Ramos (cell line): ENCODE results near the gene EN1.

Experiments used
- in situ Hi-C: fragments of 300-500 bp; cut with MboI; formaldehyde crosslinking; loops from one replicate; pipeline ENCODE4 v1.14.3; 2022; ENCODE audit warnings: low sequenced_read_pairs; ENCODE audit not compliant: unreplicated experiment

The EN1 gene

DNA sequence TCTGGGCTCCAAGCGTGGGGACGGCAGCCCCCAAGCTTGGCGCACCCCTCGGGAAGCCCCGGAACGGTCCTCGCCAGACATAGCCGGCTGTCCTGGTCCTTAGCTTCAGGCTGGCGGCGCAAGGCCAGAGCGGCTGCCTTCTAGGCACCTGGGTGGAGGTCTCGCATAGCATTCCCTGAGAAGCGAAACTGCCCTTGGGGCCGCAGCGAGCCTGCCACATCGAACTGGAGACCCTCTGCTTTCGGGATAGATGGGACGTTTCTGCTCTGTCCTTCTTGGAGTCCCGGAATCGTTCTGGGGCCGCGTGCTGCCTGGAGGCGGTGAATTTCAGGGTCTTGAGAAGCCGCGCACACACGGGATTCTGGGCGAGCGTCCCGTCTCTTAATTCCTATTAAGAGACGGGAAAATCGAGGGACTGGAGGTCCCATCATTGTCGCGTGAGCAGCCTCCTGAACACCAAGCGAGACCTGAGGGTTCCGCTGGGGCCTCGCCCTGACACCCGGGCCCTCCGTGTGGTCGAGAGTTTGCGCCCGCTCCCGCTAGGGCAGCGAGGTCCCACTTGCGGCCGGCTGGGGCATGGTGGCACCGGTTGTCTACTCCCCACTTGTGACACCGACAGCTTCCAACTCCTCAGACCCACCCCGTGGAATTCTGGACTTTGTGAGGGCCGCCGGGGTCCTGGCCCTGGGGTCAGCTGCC, 9.7 kb upstream of the EN1 start:
- in situ Hi-C loops, result loop anchor here (25.0 kb wide), 2 partner anchors 620 to 820 kb away; no protein-coding TSS in a partner anchor

DNA sequence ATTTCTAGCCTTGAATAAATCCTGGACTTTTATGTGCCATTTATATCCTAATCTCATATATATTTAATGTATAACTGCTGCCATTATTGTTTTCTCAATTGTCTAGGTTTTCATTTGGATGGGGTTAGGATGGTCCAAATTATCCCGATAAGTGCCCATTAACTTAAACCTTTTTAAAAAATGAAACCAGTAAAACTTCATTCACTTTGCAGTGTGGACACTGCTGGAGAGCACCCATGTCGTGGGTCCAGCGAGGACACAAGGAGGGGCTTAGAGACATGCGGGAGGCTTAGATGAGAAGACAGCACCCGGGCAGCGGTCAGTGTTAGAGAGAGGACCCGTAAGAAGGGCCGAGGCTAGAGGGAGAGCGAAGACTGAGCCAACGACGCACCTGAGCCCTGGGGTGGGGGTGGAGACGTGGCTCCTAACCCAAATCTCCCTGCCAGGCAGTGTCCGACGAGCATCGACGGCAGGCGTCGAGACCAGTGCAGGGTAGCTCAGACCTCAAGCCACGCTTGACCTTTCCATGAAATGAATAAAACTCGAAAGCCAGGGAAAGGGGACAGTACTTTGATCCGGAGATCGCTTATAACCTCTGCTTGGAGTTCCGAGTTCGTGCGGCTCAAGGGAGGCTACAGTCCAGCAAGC, 9.0 kb upstream of the EN1 start:
- in situ Hi-C loops, result loop anchor here (25.0 kb wide), 2 partner anchors 619 to 819 kb away; no protein-coding TSS in a partner anchor

DNA sequence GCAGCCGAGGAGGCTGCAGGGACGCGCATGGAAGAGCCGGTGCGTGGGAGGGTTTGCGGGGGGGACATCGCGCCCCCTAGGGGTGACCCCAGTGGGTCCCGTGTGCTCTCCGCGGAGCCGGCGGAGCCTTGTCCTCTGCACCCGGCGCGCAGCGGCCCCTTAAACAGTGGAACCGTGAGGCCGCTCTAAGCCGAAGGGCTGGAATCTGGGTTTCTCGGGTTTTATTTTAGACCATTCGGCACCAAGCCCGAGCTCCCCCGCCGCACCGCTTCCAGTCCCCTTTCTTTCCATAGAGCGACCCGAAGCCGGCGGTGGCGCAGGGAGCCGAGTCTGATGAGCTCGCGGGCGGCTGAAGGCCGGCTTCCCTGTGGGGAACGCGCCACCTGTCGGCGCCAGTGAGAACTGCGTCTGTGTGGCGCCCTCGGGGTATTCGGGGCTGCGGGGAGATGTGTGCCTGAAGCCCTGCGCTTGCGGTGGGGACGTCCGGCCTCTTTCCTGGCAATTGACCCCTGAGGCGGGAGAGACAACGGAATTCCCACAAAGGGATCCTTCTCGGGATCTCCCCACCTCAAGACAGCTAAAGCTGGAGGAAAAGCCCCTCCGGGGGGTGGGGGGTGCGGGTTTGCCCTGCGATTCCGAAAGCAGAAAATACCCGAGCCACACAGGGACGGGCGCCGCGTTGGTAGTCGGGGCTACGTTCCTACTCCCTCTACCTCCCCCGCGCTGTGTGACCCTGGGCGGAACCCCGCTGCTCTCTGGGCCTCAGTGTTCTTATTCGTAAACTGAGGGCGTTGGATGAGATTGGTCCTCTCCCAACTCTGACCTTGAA, 8.2 kb upstream of the EN1 start:
- in situ Hi-C loops, result loop anchor here (25.0 kb wide), 2 partner anchors 618 to 818 kb away; no protein-coding TSS in a partner anchor

DNA sequence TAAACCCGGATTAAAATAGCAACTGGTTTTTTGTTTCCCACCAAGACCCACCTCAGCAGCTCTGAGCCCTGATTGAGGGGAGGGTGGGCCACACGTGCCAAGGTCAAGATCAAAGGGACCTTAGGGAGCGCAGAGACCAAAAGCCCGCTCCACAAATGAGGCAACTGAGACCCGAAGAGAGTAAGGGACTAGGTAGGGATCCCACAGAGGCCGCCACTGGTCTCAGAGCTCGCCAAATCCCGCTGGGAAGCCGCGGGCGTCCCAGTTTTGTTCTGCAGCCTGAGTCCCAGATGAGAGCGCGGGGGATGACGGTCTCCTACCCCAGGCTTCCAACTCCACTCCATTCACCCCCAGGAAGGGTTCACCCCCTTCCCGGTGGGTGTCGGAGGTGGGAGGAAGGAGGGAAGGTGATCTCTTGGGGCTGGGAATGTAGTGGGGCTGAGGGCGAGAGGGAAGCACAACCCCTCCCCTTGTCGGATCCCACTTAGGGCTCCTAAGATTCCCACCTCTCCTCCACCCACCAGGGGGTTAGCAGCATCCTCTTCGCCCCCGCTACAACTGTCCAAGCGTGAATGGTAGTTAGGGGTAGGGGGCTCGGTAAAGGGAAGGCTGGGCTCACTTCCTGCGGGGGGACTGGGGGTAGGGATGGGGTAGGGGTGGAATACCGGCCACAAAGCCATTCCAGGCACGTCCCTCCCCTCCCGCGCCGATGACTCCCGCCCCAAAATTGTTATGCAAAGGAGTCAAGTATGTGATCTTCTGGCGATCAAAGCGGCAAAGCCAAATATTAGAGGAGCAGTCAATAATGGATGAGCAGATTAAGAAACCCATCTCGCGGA, 7.3 kb upstream of the EN1 start:
- in situ Hi-C loops, result loop anchor here (25.0 kb wide), 2 partner anchors 617 to 817 kb away; no protein-coding TSS in a partner anchor

DNA sequence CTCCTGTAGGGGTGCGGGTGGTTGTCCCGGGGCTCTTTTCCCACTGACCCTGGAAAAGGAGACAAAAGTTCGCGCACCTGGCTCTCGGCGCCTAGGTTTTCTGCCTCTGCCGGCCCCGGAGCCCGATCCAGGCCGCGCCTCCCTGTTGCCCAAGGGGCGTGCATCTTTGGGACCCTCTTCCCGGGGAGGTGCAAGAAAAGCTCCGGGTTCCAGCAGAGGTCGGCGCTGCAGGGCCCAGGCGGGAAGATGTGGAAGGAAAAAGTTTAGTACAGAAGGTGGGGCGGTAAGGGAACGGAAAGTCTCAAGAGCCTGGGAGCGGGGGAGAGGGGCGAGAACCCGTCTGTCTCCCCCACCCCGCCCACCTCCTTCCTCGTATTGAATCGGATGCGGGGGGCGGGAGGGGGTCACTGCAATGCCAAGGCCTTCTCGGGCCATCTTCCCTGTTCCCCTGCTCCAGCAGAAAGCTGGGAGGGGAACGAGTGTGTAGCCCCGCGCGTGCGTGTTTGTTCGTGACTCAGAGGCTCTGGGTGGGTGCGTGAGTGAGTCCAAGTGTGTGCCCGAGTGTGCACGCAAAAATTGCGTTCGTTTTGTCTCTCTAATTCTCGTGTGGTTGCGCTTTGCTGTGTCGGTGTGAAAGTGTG, 6.3 kb upstream of the EN1 start:
- in situ Hi-C loops, result loop anchor here (25.0 kb wide), 2 partner anchors 616 to 816 kb away; no protein-coding TSS in a partner anchor

DNA sequence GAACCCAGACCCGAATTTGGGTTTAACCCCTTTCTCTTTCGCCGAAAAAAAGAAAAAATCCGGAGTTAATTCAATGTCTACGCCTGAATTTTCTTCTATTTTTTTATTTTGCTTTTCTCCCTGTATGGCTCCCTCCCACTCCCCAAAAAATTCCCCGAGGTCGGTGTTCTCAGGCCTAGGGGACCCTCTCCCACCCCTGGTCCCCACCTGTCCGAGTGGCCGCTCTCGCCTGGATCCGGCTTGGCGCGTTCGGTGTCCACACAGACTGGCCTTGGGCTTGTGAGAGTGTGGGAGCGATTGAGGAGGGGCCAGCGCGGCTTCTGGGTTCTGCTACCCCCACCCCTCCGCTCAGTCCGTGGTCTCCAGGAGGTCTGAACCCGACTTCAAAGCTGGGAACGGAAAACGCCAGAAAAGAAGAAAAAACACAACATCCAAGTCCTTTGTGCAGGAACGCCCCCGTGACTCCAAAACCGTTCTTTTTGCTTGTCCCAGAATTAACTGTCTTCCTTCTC, 5.7 kb upstream of the EN1 start:
- in situ Hi-C loops, result loop anchor here (25.0 kb wide), 2 partner anchors 616 to 816 kb away; no protein-coding TSS in a partner anchor

DNA sequence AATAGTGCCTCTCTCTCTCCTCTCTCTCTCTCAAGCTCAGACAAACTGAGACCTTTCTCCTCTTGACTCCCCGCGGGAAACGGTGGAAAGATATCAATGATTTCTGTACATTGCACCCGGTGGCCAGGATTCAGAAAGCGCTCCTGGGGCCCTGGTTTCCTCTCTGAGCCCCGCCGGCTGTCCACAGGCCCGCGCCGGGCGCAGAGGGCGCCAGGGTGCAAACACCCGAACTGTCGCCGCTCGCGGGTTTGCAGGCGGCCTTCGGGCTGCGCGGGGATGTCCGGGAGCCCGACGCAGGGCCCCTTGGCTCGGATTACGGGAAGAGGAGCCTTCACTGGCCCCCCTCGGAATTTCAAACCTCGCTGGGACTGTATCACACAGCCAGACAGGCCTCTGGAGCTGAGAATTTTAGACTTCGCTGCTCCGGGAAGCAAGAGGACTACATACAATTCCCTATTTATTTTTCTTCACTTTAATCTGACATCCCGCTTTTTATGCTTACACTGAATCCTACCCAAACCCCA, 5.2 kb upstream of the EN1 start:
- in situ Hi-C loops, result loop anchor here (25.0 kb wide), 2 partner anchors 615 to 815 kb away; no protein-coding TSS in a partner anchor

DNA sequence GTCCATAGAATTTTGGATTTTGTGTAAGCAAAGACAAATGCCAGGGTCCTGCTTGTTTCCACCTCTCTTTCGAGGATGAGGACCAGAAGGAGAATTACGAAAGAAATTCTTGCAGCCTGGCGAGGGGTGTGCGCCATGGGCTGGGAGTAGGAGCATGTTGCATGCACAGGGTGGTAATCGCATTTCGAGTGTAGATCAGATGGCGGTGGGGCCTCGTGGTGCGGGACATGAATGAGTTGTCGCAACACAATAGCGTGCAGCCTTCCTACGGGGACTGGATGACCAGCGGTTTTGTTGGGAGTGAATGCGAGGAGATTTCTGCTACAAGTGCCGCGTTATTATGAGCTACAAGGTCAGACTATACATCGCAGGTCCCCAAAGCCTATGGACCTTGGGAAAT, 4.2 kb upstream of the EN1 start:
- in situ Hi-C loops, result loop anchor here (25.0 kb wide), 2 partner anchors 614 to 814 kb away; no protein-coding TSS in a partner anchor

DNA sequence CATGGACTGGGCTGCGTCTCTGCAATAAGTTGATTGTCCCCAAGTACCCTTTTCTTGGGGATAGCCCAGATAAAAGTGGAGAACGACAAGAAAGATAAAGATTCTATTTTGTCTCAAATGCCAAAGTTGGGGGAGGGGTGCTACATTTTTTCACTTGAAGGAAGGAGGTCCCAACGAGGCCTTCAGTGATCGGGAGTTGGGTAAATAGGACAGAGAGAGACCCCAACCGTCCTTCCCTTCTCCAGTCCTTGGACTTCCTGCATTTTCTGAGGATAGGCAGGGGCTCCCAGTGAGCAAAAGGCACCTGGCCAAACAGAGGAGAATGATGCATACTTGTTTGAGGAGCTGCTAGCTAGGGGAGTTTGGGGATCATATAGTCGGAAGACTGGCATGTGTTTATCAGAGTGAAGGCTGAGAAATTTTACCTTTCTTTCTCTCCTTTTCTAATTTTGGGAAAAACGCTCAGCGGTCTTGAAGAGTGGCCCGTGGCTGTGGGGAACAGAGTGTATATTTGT, 3.5 kb upstream of the EN1 start:
- in situ Hi-C loops, result loop anchor here (25.0 kb wide), 2 partner anchors 614 to 814 kb away; no protein-coding TSS in a partner anchor

DNA sequence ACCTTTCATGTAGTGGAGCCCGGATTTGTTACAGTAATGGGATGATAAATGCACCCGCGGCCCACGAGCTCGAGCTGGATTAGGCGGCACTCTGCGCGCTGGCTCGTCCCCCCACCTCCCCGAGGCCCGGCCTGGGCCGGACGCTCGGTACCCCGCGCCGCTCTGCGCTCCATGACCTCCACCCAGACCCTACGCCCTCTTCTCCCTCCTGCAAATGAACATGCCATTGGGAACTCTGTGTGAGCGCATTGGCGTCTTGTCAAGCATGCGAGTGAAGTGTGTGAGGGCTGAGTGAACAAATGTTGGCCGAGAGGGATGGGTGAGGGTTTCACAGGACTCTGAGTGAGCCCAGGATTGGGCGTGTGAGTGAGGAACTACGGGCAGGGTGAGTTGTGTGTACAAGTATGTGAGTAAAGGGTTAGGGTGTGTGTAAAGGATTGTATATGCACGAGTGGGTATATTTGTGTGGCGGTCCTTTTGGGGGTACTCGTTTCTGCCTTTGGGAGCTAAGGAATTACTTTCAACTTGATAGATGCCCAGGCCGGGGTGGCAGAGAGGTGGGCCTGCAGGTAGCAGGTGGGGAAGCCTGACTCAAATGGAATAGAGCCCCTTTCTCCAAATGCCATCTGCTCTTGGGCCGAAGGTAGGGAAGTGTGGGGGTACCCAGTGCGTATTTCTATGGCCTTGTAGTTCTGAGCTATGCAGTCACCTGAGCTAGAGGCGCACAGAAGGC, 2.9 kb upstream of the EN1 start:
- in situ Hi-C loops, result loop anchor here (25.0 kb wide), 2 partner anchors 613 to 813 kb away; no protein-coding TSS in a partner anchor

DNA sequence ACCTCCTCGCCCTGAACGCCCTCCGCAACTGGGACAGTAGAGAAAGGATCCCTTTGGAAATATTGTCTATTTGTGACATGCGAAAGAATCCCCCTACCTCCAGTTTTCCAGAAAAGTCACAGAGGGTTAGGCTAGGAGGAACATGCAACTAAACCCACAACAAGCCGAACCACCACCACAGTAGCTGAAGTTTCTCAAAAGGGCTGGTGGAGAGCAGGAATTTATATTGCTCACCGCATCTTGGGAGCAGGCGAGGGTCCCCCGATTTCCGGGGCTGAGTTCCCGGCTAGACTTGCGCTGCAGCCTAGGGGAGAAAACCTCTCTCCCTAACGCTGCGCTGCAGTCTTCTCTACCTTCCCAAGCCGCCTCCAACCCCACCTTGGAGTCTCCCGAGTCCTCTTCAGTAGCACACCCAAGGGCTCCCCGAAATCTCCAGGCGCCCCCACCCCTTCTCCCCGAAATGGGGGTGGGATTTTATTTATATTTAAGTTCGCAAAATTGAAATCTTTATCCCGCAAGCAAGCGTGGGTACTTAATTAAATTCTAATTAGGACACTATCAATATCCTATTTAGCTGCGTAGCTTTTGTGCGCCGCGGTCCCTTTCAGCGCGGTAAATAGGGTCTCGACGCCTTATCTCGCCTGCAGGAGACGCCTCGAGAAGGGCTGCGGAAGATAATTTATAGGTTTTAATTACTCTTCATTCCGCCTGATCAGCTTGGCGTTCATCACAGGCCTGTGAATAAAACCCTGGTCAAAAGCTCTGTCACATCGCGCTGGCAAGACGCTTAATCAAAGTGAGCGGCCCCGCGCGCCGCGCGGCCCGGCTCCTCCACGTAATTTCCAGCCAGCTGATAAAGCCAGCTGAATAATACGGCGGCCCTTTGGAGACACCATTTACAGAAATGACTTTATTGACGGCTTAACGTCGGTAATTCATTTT, 2.0 kb upstream of the EN1 start:
- in situ Hi-C loops, result loop anchor here (25.0 kb wide), 2 partner anchors 612 to 812 kb away; no protein-coding TSS in a partner anchor

DNA sequence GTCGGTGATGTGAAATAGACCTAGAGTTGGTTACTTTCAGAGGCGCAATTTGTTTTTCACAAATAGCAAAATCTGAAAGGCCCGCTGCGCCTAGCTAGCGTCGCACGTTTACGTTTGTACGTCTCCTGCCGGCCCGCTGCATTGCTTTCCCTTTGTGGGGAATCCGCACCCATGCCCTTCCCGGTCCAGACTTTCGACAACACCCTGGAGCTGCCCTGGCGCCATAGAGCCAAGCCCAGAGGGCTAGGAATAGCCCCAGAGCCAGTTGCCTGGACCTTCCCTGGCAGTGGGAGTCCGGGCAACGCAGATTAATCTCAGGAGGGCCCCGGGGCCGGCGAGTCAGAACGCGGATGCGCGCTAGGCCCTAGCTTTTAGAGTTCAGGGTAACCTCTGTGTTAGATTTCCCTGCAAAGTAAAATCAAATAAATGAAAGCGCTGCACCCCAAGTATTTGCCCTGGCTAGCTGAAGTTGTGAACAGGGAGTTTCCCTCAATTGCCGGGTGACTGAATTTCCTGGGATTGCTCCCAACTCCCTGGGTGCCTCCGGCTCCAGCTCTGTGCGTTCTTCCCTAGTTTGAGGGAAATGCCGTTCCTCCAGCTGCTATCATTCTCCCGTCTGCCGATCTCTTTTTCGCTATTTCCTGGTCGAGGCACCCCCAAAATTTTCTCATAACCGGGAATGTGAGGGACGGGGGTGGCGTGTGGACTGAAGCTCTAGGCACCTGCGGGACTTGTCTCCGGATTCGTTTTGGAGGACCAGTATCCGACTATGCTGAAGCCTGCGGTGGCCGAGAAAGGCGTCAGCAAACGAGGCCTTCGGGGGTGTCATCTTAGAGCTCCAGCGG, 1.2 kb upstream of the EN1 start:
- in situ Hi-C loops, result no loop called here

DNA sequence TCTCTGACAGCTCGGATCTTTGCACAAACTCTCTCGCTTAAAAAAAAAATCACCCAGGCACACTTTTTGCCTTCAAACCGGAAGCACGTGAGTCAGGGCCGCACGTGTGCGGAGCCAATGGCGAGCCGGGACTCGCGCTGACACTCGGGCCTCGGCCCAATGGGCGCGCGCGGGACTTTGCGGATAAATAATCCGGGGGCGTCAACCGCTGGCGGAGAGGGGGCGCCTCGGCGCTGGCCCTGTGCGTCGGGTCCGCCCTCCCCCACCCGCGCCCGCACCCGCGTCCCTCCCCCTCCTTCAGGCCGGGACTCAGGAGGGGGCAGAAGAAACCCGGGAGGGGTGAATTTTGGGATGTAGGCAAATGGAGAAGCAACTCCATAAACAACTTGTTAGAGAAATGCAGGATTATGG, 319 bp upstream of the EN1 start:
- in situ Hi-C loops, result no loop called here

DNA sequence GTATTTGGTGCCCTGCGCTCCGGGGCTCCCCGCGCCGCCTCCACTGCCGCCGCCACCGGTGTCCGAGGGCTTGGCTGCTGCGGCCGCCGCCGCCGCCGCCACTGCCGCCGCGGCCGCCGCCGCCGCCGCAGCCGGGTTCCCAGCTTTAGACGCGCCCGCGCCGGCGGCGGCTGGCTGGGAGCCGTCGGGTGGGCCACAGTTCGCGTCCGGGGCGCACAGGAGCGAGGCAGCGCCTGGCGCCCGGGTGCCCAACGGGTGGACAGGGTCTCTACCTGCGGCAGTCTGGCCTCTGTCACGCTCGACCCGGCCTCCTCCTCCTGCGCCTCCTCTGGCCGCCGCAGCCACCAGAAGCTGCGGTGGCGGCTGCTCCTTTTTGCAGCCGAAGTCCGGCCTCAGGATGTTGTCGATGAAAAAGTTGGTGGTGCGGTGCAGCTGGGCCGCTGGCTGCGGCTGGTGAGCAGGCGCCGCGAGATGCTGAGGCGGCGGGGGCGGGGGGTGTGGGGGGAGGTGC, 951 bp downstream of the EN1 start:
- in situ Hi-C loops, result no loop called here
